Hepatocyte (in vitro differentiated cells): ENCODE results near the gene VAV3. TPM values are rescaled to one million over a fixed set of nuclear protein-coding genes. Genes with fewer than 3 reads are reported as not detected.

Experiments
- DNase-seq: peaks from one replicate; pipeline ENCODE4 v3.0.0-alpha.2; 2016; ENCODE audit warnings: low spot score
- H2AFZ ChIP-seq: fragments of 200-600 bp; sonication (generic); 2 replicates; pipeline ENCODE4 v1.6.0; 2016; ENCODE audit warnings: antibody characterized with exemption, mild to moderate bottlenecking
- H3K27ac ChIP-seq: fragments of 200-600 bp; sonication (generic); 2 replicates; pipeline ENCODE4 v1.5.1; 2016; ENCODE audit warnings: mild to moderate bottlenecking
- H3K27me3 ChIP-seq: fragments of 200-600 bp; sonication (generic); 2 replicates; pipeline ENCODE4 v1.6.1; 2016
- H3K36me3 ChIP-seq: fragments of 200-600 bp; sonication (generic); replicated peaks from 2 replicates; pipeline ENCODE4 v1.5.1; 2016; ENCODE audit warnings: low read depth; ENCODE audit not compliant: insufficient read depth
- H3K4me1 ChIP-seq: fragments of 200-600 bp; sonication (generic); 2 replicates; pipeline ENCODE4 v1.5.1; 2016; ENCODE audit warnings: mild to moderate bottlenecking, moderate library complexity; ENCODE audit not compliant: insufficient read depth
- H3K4me2 ChIP-seq: fragments of 200-600 bp; sonication (generic); 2 replicates; pipeline ENCODE4 v1.6.0; 2016
- H3K4me3 ChIP-seq: fragments of 200-600 bp; sonication (generic); 2 replicates; pipeline ENCODE4 v1.5.1; 2016; ENCODE audit warnings: mild to moderate bottlenecking
- H3K79me2 ChIP-seq: fragments of 200-600 bp; sonication (generic); 2 replicates; pipeline ENCODE4 v1.6.0; 2017; ENCODE audit warnings: mild to moderate bottlenecking
- H3K9me2 ChIP-seq: fragments of 200-600 bp; sonication (generic); replicated peaks from 2 replicates; pipeline ENCODE4 v1.6.0; 2017; ENCODE audit warnings: mild to moderate bottlenecking; ENCODE audit not compliant: insufficient read depth
- H3K9me3 ChIP-seq: fragments of 200-600 bp; sonication (generic); 2 replicates; pipeline ENCODE4 v1.5.1; 2016; ENCODE audit warnings: low read depth, mild to moderate bottlenecking
- H4K20me1 ChIP-seq: fragments of 200-600 bp; sonication (generic); 2 replicates; pipeline ENCODE4 v1.6.0; 2016; ENCODE audit warnings: mild to moderate bottlenecking; ENCODE audit not compliant: insufficient read depth, poor library complexity, severe bottlenecking
- EZH2 ChIP-seq: fragments of 200-600 bp; sonication (generic); IDR thresholded peaks from 2 replicates; pipeline ENCODE4 v1.6.1; 2016; ENCODE audit warnings: antibody characterized with exemption, mild to moderate bottlenecking, borderline replicate concordance
- EZH2phosphoT487 ChIP-seq: fragments of 200-600 bp; sonication (generic); IDR thresholded peaks from one replicate; pipeline ENCODE4 v1.6.1; 2018; ENCODE audit warnings: antibody characterized with exemption, mild to moderate bottlenecking, low read depth, moderate library complexity; ENCODE audit not compliant: unreplicated experiment, severe bottlenecking
- WGBS: methylation state at CpG from one replicate; pipeline ENCODE4 v1.1.6; 2016; ENCODE audit warnings: low lambda C conversion rate; ENCODE audit errors: missing lambda C conversion rate; 5-methylcytosine and 5-hydroxymethylcytosine counted together
- polyA plus RNA-seq: library from polyadenylated mRNA; unstranded; fragments of >200 nt; fragmentation: Nextera tagmentation; extraction: Ambion mirVana; gene quantifications from 2 replicates; pipeline ENCODE4 v1.2.1, GENCODE V29; 2016
- total RNA-seq: library from RNA; depleted of rRNA; stranded (reverse); fragments of >200 nt; gene quantifications from 2 replicates; pipeline ENCODE4 v1.2.3, GENCODE V29; 2014
- TF ChIP-seq, protein P1 (sequence below): fragments of 200-600 bp; sonication (generic); IDR thresholded peaks from 2 replicates; pipeline ENCODE4 v1.5.1; 2016; ENCODE audit warnings: antibody characterized with exemption, mild to moderate bottlenecking; ENCODE audit not compliant: poor library complexity

VAV3 gene
- total and polyA plus RNA-seq, 2 experiments from 2014 or later, result 12.3 to 40.5 TPM

DNA sequence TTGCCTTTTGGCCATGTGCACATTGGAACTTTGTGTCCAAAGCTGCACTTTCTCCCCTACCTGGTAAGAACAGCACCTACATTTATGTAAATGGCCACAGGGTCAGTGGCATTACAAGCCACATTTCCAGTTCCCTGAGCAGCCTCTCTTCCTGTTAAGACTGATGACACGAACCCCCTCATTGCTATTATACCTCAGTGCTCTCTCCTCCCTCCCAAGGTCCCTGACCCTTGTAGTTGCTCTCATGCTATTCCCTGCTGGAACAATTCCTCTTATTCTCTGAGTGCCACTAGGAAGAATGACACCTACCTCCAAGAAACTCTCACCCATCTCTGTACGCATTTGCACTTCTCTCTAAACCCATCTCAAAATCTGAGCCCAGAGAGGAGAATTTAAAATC, 14.9 kb upstream of the VAV3 start:
- Histone ChIP-seq H3K4me1 (no peaks in the 10 kb centered on the region), H2AFZ (no peak overlapping the region), H3K27ac (no peak overlapping the region), H3K79me2 (no peaks in the 10 kb centered on the region), H4K20me1 (no peaks in the 10 kb centered on the region), H3K27me3 (peaks cover 4% of the 10 kb centered on the region), H3K4me3 (no peak overlapping the region), H3K4me2 (no peak overlapping the region), H3K36me3 (no peaks in the 10 kb centered on the region), H3K9me2 (no peaks in the 10 kb centered on the region), H3K9me3 (no peaks in the 10 kb centered on the region)
- 50% methylated on average over 2 of the region's 2 CpGs for WGBS
- DNase-seq, result no peak
- no peak for TF ChIP-seq EZH2phosphoT487

DNA sequence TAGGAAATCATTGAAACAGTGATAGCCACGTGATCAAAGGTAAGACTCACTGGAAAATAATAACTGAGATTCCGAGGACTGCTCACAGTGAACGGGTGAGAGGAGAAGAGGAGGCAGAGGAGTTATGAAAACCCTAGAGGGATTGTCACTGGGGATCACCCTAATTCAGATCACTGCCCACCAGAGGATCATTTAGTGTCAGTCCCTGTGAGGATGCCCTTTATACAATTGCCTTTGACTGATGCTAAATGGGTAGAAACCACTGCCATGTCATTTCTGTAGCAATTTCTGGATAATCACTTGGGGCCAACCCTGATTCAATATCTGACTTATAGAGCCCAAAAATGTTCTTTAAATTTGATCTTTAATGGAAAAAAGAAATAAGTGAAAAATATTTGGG, 14.1 kb upstream of the VAV3 start:
- Histone ChIP-seq H3K9me2 (no peaks in the 10 kb centered on the region), H3K9me3 (no peaks in the 10 kb centered on the region), H3K4me2 (no peak overlapping the region), H3K79me2 (no peaks in the 10 kb centered on the region), H3K36me3 (no peaks in the 10 kb centered on the region), H2AFZ (no peak overlapping the region), H3K27me3 (peaks cover 4% of the 10 kb centered on the region), H3K27ac (no peak overlapping the region), H3K4me1 (no peaks in the 10 kb centered on the region), H4K20me1 (no peaks in the 10 kb centered on the region), H3K4me3 (no peak overlapping the region)
- TF ChIP-seq, protein P1, sequence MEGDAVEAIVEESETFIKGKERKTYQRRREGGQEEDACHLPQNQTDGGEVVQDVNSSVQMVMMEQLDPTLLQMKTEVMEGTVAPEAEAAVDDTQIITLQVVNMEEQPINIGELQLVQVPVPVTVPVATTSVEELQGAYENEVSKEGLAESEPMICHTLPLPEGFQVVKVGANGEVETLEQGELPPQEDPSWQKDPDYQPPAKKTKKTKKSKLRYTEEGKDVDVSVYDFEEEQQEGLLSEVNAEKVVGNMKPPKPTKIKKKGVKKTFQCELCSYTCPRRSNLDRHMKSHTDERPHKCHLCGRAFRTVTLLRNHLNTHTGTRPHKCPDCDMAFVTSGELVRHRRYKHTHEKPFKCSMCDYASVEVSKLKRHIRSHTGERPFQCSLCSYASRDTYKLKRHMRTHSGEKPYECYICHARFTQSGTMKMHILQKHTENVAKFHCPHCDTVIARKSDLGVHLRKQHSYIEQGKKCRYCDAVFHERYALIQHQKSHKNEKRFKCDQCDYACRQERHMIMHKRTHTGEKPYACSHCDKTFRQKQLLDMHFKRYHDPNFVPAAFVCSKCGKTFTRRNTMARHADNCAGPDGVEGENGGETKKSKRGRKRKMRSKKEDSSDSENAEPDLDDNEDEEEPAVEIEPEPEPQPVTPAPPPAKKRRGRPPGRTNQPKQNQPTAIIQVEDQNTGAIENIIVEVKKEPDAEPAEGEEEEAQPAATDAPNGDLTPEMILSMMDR, result no peak
- TF ChIP-seq EZH2, result no peak
- no peak for TF ChIP-seq EZH2phosphoT487
- 92% methylated on average over 3 of the region's 3 CpGs for WGBS
- DNase-seq, result no peak

DNA sequence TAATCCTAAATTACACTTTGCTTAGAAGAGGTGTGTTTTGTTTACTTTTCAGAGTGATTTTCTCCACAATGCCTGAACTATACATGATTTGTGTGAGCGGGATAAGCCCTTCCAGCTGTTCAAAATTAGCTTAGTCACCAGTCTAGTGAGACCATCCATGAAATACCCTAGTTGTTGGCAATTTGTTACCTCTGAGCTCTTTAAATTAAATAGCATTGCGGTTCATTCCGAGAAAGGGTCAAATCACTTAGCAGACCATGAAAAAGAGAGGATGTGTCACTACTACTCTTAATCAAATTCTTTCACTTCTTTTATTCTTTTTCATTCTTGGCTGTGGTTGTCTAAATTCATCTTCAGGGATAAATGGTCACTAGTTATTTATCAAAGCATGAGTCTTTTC, 11.9 kb upstream of the VAV3 start:
- no peaks in the 10 kb centered on the region for H3K27me3 ChIP-seq
- no peak overlapping the region for H3K27ac ChIP-seq
- H3K36me3 ChIP-seq, result no peaks in the 10 kb centered on the region
- H3K4me3 ChIP-seq, result no peak overlapping the region
- H3K9me3 ChIP-seq, result no peaks in the 10 kb centered on the region
- no peak overlapping the region for H3K4me2 ChIP-seq
- no peak for DNase-seq
- H4K20me1 ChIP-seq, result no peaks in the 10 kb centered on the region
- no peaks in the 10 kb centered on the region for H3K4me1 ChIP-seq
- WGBS, result 53% methylated on average over 3 of the region's 3 CpGs
- H2AFZ ChIP-seq, result no peak overlapping the region
- no peaks in the 10 kb centered on the region for H3K79me2 ChIP-seq
- no peak for TF ChIP-seq EZH2
- no peaks in the 10 kb centered on the region for H3K9me2 ChIP-seq

DNA sequence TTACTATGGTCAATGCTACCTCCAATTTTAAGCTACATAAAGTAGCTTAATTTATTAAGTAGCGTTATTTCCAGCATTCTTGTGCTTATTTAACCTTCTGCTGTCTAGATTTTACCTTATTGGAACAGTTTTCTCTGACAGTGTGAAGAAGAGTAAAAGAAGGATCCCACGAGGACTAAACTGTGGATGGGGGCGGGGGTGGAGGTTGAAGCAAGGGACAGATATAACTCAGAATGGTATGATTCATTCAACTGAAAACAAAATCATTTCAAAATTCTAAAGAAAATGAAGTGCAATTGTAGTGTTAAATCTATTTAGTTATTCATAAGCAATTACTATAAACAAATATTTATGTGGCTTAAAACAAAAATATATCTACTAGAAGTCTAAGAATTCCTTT, 11.5 kb upstream of the VAV3 start:
- H2AFZ ChIP-seq, result no peak overlapping the region
- peaks cover 4% of the 10 kb centered on the region for H3K27me3 ChIP-seq
- 84% methylated on average over 3 of the region's 3 CpGs for WGBS
- H3K4me1 ChIP-seq, result no peaks in the 10 kb centered on the region
- DNase-seq, result no peak
- no peaks in the 10 kb centered on the region for H4K20me1 ChIP-seq
- no peaks in the 10 kb centered on the region for H3K79me2 ChIP-seq
- H3K27ac ChIP-seq, result no peak overlapping the region
- H3K4me2 ChIP-seq, result no peak overlapping the region
- no peak overlapping the region for H3K4me3 ChIP-seq
- TF ChIP-seq, protein P1, result no peak
- TF ChIP-seq EZH2phosphoT487 (no peak), EZH2 (no peak)
- H3K9me3 ChIP-seq, result no peaks in the 10 kb centered on the region
- no peaks in the 10 kb centered on the region for H3K9me2 ChIP-seq
- H3K36me3 ChIP-seq, result no peaks in the 10 kb centered on the region

GRCh38 chr1:107975851-107976250, 10.9 kb upstream of the VAV3 start:
- no peaks in the 10 kb centered on the region for H3K9me2 ChIP-seq
- H3K79me2 ChIP-seq, result no peaks in the 10 kb centered on the region
- H2AFZ ChIP-seq, result no peak overlapping the region
- no peak for TF ChIP-seq EZH2phosphoT487
- TF ChIP-seq, protein P1, result no peak
- TF ChIP-seq EZH2, result no peak
- peaks cover 6% of the 10 kb centered on the region for H3K27me3 ChIP-seq
- 95% methylated on average over 4 of the region's 4 CpGs for WGBS
- H3K4me2 ChIP-seq, result no peak overlapping the region
- H4K20me1 ChIP-seq, result no peaks in the 10 kb centered on the region
- H3K9me3 ChIP-seq, result no peaks in the 10 kb centered on the region
- no peaks in the 10 kb centered on the region for H3K4me1 ChIP-seq
- no peak overlapping the region for H3K4me3 ChIP-seq
- no peaks in the 10 kb centered on the region for H3K36me3 ChIP-seq
- H3K27ac ChIP-seq, result no peak overlapping the region
- no peak for DNase-seq
